ENCODE data around the gene EXOC1L.

The EXOC1L gene

DNA sequence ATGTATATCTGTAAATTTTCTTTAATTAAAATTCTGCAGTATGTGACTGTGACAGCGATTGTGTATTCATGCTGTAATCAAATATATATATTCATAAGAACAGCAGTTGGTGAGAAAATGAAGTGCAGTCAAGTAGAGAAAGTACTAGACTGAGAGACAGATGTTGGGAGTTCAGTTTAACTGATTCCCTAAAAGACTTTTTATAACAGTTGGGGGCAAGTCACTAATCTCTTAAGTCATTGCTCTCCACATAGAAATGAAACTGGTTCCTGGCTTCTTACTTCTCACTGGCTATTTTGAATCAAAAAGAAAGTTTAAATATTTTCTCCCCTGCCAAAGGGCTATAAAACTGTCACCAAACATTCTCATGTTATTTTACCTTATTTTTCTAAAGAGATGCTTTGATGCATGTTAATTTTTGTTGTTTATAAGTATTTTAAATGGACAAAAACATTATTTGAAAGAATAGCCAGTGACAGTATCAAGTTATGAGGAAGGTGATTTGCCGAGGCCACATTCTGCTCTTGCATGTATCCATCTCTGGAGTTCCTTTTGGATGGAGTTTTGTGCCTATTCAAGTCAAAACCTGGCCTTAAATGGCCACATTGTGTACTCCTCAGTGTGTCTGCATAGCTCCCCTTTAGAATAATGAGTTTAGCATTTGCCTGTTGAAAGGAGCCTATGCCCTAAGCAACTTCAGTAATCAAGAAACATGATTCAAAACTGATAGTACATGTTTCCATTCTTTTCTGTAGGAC, 64.7 kb downstream of the EXOC1L start:
- DNase-seq (ENCODE audit: low read depth, low spot score): no peak

DNA sequence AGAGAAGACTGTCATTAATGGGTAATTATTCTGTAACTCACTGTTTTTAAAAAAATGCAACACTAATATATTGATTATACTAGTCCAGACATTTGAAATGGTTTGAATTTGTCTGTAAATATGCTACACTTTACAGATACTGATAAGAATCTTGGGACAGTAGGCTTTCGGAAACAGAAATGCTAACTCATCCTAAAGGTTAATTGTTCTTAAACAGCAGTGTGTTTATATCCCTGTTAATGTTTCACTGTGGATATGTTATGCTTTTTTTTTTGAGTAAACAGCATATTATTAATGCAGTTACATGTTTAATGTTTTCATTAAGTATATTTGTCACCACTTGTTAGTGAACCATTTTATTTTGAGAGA, 65.2 kb downstream of the EXOC1L start:
- DNase-seq (ENCODE audit: low read depth, low spot score): no peak

All from iPS DF 19.7 (cell line).